HG02642 (cell line): ENCODE results near the gene TM9SF1.
A peak's percentile ranks its signal among the peaks of the same experiment; 100 is the strongest.

Experiments
- ATAC-seq: cut with Tn5 transposase; IDR thresholded peaks from one replicate; pipeline ENCODE4 v1.9.1; 2021; ENCODE audit warnings: mild to moderate bottlenecking; ENCODE audit not compliant: unreplicated experiment, poor library complexity

Gene TM9SF1

GRCh38 chr14:24159777-24160498 is 35.3 kb downstream of the TM9SF1 start:
- no peak for ATAC-seq

DNA sequence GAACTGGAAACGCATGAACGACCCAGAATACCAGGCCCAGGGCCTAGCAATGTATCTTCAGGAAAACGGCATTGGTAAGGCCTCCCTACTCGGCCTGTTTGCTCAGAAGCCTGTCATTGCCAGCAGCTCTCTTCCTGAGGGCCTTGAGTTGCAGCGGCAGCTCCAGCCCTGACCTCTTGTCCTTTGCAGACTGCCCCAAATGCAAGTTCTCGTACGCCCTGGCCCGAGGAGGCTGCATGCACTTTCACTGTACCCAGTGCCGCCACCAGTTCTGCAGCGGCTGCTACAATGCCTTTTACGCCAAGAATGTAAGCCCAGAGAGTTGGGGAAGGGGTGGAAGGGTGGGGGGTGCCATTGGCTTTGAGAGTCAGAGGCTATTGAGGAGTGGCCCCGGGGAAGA is 37.9 kb downstream of the TM9SF1 start:
- ATAC-seq, result no peak

DNA sequence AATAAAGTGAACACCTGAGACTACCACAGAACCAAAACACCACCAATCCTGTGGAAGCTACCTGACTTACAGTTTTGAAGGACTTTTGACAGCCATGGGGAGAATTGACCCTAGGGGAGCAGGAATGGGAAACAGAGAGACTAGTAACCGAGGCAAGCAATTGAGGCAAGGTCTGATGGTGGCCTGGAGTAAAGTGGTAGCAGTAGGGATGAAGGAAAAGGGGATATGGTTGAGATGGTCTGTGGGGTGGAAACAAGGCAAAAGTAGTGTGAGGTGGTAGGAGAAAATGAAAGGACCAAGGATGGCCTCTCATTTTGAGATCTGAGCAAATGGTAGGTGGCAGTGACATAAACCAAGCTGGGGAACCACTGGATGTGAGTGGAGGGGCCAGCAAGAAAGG is 38.4 kb downstream of the TM9SF1 start:
- ATAC-seq, result no peak

- no peak for ATAC-seq
These were observed 40.1 kb downstream of the TM9SF1 start for GRCh38 chr14:24155100-24155499.

DNA sequence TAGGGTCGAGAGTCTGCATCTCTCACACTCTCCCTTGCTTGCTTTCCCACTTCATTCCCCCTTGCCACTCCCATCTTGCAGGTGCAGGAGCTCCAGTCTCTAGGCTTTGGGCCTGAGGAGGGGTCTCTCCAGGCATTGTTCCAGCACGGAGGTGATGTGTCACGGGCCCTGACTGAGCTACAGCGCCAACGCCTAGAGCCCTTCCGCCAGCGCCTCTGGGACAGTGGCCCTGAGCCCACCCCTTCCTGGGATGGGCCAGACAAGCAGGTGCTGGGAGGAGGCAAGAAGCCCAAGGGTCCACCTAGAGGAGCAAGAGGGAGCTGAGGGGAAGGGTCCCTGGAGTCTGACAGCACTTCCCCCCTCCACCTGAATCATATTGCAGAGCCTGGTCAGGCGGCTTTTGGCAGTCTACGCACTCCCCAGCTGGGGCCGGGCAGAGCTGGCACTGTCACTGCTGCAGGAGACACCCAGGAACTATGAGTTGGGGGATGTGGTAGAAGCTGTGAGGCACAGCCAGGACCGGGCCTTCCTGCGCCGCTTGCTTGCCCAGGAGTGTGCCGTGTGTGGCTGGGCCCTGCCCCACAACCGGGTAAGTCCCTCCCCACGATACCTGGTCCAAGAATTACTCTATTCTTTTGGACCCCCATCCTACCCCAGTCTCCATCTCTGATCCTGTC is 43.7 kb downstream of the TM9SF1 start:
- no peak for ATAC-seq

- no peak for ATAC-seq
These were observed 44.2 kb downstream of the TM9SF1 start for GRCh38 chr14:24150993-24151392.

- ATAC-seq, result no peak
These were observed 44.7 kb downstream of the TM9SF1 start for GRCh38 chr14:24150567-24150966.

- ATAC-seq, result no peak
These were observed 45.2 kb downstream of the TM9SF1 start for GRCh38 chr14:24150061-24150460.

- ATAC-seq, result no peak
These were observed 45.8 kb downstream of the TM9SF1 start for GRCh38 chr14:24149302-24149969.

GRCh38 chr14:24147761-24148428 is 47.3 kb downstream of the TM9SF1 start:
- no peak for ATAC-seq

- peak; percentile 82 for ATAC-seq
These were observed 48.1 kb downstream of the TM9SF1 start, which contains the start of gene RNF31 for GRCh38 chr14:24146978-24147760. Gene RNF31 (plus strand): TSS chr14:24147498. CDS start chr14:24147699, 201 bp downstream.

DNA sequence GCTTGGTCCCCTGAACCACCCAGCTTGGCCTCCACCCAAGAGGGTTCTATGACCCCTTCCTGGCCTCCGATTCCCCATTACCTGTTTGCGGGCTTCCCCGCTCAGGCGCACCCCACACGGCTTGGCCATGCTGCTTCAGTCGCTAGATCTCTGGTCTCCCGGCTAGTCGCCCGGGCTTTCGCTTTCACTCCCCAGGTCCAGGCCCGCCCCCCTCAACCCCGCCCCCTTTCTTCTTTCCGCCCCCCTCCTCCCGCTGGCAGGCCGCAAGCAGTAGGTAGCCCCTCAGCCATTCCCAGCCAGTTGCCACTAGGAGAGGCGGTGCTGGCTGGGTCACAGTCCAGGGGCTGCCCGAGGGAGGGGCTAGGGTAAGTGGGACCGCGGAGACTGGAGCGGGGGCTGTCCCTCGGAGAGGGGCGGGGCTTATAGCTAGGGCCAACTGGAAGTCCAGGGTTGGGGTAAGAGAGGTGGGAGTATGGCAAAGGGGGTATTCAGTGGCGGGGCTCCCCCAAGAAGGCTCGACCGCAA is 48.7 kb downstream of the TM9SF1 start, which contains the start of gene PSME2:
TSS of gene PSME2 (minus strand) at position 158 of the 525 bp plus-strand sequence. CDS start at position 129, 29 bp downstream.
- peak; percentile 73 for ATAC-seq

GRCh38 chr14:24145690-24146452 is 49.4 kb downstream of the TM9SF1 start:
- no peak for ATAC-seq

DNA sequence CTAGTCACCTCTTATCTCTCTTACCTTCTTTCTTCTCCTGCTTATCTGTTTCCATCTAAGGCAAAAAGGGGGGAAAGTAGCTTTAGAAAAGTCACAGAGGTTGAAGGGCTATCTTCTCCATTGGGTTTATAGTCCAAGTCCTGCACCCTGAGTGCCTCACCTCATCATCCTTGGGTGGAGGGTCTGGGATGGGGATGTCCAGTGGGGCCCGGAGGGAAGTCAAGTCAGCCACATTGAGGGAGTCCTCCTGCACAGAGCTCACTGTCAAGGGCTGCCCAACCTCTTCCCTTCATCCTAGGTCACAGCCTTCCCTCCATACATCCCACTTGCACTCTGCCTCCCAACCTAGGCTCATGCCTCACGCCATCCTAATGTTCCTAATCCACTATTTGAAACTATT is 50.0 kb downstream of the TM9SF1 start:
- ATAC-seq, result no peak

- no peak for ATAC-seq
These were observed 50.8 kb downstream of the TM9SF1 start for GRCh38 chr14:24144451-24144850.

DNA sequence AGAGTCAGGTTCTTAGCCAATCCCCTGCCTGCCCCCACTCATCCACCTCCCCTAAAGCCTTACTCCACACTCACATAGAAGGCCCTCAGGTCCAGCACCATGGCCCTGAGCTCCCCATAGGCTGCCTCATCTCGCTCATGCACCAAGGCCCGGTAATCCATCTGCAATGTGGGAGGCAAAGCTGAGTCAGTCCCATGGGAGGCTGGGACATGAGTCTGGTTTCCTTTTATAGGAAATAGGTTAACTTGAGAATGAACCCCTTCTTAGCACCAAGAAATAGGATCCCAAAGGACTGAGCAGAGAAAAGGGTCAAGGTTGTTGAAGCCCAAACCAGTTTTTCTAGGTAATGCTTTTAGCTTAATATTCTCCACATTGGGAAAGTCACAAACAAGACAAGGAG is 51.7 kb downstream of the TM9SF1 start:
- ATAC-seq, result no peak

DNA sequence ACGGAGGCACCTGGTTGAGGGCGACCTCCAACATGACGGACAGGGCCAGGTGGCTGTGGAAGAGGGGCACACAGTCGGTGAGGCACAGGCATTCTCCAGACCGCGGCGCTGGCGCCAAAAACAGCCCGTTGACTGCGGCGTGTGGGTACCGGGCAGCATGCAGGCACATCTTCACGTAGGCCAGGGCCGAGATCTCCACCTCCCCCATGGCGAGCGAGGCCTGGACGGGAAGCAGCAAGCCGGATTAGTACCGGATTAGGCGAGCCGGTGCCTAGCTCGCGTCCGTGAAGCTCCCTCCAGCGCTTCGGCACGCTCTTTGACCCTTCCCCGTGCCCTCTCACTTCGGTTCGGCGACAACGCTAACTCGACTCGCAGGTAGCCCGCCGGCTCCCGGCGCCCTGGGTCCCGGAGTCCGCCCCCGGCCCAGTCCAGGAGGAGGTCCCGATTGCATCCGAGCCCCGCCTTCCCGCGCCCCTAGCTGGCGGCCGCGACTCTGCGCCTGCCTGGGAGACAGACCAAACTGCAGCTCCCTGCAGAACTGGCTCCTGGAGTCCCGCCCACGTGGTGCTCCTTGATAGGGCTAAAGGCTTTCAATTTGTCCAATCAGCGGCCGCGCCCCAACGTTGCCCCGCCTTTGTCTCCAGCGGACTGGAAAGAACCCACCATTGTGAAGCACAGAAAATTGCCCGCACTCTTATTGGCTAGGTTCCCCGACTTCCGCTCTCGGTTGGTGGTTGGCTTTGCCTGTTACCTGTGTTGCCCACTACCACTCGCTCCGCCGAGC is 54.0 kb downstream of the TM9SF1 start, which contains the start of gene EMC9:
TSS of gene EMC9 (minus strand) at position 495 of the 784 bp plus-strand sequence. CDS start at position 208, 287 bp downstream.
- peak; percentile 89 for ATAC-seq
